KG1 (cell line): Measurements from ENCODE around the gene ATP2C1.
"Not testable (repeated sequence)": the region's sequence is repeated elsewhere in the genome, so short reads cannot be mapped to it uniquely, and the experiment has no call there.

ENCODE experiments used
- DNase-seq: peaks from one replicate; lab custom pipeline; 2025; lab: John Stamatoyannopoulos, UW

Gene ATP2C1, protein sequence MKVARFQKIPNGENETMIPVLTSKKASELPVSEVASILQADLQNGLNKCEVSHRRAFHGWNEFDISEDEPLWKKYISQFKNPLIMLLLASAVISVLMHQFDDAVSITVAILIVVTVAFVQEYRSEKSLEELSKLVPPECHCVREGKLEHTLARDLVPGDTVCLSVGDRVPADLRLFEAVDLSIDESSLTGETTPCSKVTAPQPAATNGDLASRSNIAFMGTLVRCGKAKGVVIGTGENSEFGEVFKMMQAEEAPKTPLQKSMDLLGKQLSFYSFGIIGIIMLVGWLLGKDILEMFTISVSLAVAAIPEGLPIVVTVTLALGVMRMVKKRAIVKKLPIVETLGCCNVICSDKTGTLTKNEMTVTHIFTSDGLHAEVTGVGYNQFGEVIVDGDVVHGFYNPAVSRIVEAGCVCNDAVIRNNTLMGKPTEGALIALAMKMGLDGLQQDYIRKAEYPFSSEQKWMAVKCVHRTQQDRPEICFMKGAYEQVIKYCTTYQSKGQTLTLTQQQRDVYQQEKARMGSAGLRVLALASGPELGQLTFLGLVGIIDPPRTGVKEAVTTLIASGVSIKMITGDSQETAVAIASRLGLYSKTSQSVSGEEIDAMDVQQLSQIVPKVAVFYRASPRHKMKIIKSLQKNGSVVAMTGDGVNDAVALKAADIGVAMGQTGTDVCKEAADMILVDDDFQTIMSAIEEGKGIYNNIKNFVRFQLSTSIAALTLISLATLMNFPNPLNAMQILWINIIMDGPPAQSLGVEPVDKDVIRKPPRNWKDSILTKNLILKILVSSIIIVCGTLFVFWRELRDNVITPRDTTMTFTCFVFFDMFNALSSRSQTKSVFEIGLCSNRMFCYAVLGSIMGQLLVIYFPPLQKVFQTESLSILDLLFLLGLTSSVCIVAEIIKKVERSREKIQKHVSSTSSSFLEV

DNA sequence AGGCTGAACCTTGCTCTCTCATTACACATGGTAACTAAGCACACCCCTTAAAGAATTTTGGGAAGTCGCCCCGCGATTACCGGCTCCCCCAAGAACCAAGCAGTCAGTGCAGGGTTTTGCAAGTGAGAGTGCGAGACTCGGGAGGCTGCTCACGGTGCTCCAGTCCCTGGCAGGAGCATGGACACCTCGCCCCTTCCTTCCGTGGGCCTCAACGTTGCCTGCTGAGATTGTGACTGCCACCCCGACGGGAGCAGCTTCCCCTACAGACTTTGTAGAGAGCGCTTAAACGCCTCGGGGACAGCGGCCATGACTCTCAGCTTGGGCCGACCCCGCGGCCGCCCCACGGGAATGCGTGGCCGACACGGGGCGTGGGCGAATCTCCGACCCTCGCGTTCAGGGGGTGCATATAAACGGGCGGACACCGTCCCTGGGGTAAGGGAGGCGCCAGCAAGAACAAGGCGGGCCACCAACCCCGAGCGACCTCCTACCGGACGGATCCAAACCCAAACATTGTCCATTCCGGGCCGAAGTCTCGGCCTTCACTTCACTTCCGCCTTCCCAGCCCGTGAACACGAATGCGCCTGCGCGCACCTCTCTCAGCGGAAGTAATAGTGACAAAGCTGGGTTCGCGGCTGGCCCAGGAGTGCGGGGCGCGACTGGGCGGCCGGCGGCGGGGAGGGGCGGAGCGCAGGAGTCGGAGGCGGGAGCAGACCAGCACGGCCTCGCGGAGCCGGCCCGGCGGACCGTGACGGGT lies at the start of gene ATP2C1:
Gene ATP2C1, plus strand, starts transcription at position 709 of the 754 bp plus-strand sequence. CDS start 686 bp downstream, outside the sequence.
- peak; percentile 74 for DNase-seq

DNA sequence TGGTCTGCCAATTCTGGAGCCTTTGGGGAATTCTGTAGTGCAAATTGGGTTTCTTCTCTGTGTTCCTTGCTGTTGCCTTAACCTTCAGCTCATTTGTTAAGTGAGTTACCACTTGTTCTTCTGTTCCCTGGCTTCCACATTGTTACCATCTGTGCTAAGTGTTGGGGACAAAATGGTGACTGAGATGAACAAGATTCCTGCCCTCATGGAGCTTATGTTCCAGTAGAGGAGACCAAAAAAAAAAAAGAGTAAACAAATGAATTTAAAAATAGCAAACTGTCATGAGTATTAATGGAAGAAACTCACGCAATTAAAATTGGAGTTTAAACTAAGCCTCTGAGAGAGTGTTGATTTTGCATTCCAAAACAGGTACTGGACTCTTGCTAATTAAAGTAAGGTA lies 49.4 kb upstream of the ATP2C1 start:
- DNase-seq, result no peak

DNA sequence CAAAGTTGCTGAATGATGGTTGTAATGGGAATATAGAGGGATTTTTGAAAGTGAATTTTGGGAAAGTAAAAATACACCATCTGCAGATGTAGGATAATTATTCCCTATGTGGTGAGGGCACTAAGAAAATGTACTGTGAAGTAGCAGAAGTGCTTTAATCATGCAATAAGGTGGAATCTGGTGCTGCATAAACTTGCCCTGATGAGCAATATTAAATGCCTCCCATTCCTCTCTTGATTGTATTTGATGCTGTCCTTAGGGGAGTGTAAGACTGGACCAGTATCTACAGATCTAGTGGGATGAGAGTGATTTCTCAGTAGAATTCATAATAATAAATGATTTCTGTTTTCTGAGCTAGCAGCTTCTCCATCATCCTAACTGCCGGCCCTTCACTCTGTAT lies 47.7 kb upstream of the ATP2C1 start:
- no peak for DNase-seq

DNA sequence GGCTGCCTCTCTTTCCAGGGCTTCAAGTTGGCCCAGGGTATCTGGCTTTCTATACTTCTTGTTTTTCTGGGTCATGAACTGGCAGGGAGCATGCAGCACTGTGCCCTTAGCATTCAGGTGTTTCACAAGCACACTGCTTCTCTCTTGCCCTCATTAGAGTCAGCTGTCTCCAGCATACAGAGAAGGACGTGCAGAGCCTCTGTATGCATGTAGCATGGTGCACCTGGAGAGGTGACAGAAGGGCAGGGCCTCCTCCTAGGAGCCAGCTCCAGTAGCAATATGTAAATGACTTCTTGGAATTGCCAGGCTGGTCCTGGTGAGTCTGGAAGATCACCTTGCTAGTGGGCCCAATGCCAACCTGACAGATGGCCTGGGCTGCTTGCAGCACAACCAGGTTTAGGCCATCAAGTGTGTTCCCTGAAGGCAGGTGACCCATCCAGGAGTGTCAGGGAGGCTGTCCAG lies 44.8 kb upstream of the ATP2C1 start:
- no peak for DNase-seq

DNA sequence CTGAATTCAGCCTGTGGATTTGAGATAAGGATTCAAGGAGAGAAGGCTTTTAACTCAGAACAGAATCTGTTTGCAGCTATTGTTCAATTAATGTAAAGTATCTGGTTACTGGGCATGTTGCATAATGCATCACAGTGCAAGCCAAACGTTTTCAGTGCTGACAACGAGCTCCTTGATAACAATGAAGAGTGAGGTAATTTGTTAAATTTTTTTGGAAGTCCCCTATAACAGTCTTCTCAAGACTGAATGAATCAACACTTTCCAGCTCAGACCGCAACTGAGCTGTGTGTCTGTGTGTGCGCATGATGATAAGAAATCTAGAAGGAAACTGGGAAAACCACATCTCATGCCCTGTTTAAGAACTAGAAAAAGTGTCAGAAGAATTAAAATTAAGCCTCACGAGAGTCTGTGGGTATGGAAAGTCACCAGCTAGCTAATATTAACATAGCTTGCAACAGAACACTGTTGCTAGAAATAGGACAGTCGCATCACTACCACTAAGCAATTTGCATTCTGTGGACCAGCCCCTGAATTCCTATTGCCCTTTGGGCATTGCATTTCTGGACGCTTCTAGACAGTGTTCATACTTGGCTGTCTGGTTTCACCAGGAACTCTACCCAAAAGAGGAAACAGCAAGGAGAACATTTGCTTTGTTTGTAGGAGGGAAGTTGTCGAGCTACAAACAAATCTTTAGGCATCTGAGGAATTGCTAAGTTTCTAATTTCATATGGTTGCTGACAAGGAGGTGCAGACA lies 43.7 kb upstream of the ATP2C1 start:
- peak; percentile 73 for DNase-seq

DNA sequence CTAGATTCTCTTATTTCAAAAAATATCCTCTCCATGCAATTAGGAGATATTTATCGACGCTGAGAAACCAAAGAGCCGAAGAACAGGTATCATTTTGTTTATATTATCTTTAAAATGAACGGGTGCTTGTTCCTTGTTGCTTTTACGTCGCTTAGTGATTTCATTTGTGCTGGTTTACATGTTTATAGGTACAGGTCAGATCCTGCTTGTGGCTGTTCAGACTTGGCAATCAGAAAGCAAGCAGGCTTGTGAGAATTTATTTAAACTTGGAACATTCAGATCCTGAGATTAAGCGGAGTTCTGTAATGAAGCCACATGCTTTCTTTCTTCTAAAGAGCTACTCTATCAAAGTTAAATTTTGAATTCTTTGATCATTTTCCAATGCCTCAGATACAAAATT lies 43.0 kb upstream of the ATP2C1 start:
- no peak for DNase-seq

DNA sequence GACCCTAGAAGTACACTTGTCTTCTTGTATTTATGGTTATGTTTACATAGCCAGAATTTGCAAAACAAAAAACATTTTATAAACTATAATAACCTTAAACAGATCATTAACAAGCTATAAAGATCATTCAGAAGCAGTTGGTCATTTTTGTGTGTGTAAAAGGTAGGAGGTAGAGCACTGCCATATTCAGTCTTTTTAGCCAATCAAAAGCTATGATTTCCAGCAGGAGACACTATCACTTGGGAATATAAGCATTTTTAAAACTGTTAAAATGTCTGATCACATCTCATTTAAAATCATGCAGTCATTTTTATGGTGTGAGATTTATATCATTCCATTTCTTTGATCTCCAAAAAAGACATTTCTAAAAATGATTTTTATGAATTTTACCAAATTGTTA lies 42.6 kb upstream of the ATP2C1 start:
- DNase-seq, result no peak

DNA sequence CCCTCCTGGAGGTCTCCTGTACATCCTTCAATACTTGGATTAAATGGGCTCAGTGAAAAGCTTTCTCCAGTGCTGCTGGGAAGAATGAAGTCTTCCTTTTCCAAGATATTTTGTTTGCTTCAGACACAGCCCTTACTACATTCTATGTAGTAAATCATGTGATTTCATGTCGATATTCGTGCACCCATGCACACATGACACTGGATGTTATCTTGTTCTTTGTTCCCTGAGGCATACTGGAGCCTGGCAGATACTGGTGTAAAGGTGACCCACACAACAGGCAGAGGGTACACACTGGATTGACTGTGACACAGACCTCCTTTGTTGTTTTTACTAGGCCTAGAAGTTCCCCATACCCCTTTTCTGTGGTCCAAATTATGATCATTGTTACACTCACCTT lies 40.3 kb upstream of the ATP2C1 start:
- no peak for DNase-seq

DNA sequence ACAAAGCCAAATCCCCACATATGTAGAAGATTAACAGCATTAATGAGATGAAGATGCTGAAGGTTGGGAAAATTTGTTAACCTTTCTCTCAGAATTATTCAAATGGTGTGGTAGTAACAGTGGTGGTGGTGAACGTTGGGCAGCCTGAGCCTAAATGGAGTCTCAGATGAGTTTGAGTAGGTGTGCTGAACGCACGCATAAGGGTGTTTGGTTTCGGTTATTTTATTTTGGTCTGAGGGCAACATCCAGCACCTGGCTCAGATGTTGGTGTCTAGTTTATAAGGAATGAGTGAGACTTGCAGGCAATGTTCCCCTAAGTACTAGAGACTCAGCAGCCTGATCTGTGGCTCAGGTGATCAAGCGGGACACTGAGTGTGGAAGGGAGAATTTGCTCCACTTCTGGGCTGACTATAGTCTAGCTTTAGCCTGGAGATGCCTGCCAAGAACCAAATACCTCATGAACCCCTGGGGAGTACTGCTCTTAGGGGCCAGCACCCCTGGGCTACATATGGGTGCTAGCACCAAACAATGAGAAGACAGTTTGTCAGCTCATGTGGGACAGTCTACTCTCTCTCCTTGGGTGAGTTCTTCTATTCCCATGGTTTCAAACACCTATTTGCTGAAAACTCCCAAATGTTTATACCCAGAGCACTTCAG lies 39.5 kb upstream of the ATP2C1 start:
- no peak for DNase-seq

DNA sequence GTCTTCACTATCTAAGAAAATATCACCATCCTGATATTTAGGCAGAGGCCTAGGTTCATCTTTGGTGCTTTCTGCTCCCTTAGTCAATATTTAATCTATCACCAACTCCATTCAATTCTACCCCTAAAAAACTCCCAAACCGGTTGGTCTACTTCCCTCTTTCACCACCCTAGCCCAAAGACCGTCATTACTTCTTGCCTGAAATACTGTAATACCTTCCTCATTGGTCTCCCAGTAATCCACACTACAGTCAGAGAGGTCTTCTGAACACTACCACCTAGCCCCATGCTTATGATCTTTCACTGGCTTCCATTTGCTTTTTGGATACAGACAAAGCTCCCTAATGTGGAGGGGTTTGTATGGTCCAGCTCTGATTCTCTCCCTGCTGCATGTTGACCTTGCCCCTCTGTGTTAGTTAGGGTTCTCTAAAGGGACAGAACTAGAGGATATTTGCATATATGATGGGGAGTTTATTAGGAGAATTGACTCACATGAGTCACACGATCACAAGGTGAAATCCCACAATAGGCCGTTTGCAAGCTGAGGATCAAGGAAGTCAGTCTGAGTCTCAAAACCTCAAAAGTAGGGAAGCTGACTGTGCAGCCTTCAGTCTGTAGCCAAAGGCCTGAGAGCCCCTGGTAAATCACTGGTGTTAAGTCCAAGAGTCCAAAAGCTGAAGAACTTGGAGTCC lies 36.4 kb upstream of the ATP2C1 start:
- DNase-seq, result no peak

DNA sequence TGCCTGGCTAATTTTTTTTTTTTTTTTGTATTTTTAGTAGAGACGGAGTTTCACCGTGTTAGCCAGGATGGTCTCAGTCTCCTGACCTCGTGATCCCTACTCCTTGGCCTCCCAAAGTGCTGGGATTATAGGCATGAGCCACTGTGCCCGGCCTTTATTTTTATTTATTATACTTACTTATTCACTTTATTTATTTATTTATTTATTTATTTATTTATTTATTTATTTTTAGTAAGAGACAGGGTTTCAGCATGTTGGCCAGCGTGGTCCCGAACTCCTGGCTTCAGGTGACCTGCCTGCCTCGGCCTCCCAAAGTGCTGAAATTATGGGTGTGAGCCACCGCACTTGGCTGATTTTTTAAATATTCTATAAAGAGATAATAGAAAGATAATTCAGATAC lies 31.8 kb upstream of the ATP2C1 start:
- DNase-seq, result not testable (repeated sequence)

DNA sequence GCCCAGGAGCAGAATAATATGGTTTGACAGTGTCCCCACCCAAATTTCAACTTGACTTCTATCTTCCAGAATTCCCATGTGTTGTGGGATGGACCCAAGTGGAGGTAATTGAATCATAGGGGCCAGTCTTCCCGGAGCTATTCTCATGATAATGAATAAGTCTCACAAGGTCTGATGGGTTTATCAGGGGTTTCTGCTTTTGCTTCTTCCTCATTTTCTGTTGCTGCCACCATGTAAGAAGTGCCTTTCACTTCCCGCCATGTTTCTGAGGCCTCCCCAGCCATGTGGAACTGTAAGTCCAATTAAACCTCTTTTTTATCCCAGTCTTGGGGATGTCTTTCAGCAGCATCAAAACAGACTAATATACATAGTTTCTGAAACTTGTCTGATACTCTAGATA lies 28.4 kb upstream of the ATP2C1 start:
- DNase-seq, result no peak

DNA sequence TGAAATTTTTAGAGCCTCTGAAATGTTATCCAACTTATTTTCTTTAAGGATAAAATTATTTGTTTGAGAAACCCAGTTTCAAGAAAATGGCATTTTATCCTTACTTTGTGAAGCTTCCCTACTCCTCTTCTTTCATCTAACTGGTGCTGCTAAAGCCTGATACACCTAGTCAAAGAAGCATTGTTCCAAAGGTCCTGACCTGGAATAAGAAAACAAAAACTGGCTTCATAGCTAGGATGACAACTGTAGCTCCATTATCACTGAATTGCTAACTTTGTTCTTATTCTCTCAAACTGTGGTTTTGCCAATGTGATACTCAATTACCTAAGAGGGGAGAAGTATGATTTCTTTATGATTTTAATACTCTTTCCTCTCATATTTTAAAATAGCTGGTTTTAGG lies 27.6 kb upstream of the ATP2C1 start:
- DNase-seq, result no peak

DNA sequence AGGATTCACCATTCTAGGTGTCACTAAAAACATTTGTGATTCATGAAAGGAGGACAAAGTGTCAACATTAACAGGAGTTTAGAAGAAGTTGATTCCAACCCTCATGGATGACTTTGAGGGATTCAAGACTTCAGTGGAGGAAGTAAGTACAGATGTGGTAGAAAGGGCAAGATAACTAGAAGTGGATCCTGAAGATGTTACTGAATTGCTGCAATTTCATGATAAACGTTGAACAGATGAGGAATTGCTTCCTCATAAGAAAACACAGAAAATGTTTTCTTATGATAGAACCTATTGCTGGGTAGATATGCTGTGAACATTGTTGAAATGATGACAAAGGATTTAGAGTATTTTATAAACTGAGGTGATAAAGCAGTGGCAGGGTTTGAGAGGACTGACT lies 23.5 kb upstream of the ATP2C1 start:
- DNase-seq, result no peak

DNA sequence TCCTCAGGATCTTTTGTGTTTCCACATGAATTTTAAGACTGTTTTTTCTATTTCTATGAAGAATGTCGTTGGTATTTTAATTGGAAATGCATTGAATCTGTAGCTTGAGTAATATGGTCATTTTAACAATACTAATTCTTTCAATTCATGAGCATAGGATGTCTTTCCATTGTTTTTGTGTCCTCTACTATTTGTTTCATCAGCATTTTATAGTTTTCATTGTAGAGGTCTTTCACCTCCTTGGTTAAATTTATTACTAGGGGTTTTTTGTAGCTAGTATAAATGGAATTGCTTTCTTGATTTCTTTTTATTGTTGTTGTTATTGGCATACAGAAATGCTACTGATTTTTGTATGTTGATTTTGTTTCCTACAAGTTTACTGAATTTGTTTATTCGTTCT lies 17.3 kb upstream of the ATP2C1 start:
- DNase-seq, result no peak

DNA sequence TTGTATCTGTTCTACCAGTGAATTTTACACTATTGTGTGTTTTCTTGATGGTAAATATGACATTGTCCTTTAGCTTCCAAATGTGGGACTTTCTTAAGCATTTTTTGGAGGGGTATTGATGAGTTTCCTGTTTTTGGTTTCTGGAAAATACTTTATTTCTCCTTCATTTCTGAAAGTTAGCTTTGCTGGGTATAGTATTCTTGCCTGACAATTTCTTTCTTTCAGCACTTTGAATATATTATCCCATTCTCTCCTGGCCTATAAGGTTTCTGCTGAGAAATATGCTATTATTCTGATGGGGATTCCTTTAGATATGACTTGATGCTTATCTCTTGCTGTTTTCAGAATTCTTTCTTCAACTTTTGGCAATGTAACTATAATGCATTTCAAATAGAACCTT lies 15.4 kb upstream of the ATP2C1 start:
- DNase-seq, result no peak

DNA sequence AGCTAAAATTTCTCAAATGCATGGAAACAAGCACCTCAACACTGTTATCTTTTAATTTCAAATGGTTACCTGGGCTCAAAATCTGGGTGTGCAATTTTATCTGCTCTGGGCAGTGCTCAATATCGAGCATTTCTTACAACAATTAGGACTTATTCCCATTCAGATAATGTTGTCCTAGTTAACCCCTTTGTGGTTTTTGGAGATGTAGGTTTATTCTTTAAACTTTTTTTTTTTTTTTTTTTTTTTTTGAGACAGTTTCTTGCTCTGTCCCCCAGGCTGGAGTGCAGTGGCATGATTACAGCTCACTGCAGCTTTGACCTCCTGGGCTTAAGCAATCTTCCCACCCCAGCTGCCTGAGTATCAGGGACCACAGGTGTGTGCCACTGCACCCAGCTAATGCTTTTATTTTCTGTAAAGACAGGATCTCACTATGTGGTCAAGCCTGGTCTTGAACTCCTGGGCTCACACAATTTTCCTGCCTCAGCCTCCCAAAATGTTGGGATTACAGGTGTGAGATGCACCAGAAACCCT lies 4.4 kb upstream of the ATP2C1 start:
- DNase-seq, result no peak

DNA sequence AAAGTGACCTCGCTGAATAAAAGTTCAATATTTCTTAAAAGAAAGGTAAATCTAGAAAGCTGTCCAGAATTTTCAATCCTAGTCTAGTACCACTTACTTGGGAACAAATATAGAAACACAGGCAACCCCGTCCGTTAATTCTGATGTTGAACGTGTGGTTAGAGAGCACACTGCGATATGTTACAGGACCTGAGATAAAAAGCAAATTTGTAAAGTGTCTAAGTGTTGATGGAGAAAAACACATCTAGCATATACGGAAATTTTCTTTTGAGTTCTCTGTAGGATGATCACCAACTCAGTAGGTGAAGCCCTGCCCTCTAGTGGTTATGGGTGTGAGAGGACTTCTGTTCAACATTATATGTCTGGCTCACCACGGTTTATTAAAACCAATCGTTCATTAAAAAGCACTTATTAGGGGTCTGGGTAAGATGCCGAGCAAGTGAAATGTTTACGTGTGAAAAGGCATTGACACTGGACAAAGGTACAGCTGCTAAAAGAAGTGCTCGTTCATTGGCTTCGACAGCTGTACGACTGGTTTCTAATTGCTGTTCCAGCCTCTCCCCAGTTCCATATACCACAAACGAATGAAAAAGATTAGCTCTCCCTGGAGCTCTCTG lies 1.0 kb upstream of the ATP2C1 start:
- peak; percentile 92 for DNase-seq

DNA sequence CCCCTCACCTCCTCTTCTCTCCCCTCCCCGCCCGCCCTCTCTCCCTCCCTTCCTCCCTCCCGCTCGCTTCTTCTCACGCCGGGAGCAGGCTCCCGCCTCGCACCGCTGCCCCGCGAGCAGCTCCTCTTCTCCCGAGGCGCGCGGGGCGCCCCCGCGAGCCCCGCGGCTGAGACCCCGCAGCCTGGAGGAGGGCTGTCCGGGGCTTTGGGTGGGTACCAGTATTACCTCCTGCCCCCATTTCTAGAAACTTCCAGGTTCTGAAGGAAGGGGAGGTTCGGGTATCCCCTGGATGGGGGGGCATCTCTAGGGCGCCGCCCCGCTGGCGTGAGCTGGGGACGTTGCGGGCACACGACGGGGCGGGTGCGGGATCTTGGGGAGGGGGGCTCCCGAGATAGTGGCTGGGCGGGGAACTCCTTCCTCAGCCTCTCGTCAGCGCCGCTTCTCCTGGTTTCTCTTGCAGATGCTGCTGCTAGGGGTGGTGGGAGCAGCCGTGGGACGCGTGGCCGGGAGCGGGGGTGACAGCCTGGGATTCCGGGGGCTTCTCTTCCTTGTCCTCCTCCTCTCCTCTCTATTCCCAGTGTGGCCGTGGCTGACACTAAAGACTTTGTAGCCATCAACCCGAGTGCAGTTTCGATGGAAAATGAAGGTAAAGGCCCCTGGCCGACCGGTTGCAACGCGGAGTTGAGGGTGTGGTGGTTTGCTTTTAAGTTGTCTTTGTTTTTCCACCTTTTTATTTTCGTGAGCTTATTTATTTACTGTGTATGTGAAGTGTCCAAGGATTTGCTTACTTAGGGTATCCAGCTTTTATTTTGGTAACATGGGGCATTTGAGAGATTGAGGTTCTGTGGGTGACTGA lies 474 bp downstream of the ATP2C1 start:
- no peak for DNase-seq
